ENCODE data around the gene MICAL3.
"Not testable (repeated sequence)": the region's sequence is repeated elsewhere in the genome, so short reads cannot be mapped to it uniquely, and the experiment has no call there.

Gene MICAL3

DNA sequence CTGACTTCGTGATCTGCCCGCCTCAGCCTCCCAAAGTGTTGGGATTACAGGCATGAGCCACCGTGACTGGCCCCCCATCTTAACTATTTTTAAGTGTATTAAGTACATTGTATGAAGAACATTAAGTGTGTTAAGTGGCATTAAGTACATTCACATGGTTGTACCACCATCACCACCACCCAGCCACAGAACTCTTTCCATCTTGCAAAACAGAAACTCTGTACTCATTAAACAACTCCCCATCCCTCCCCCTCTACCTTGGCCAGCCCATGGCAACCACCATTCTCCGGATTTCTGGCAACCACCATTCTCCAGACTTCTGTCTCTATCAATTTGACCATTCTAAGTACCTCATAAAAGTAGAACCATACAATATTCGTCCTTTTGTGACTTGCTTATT lies 35.6 kb upstream of the MICAL3 start:
- DNase-seq: no peak

DNA sequence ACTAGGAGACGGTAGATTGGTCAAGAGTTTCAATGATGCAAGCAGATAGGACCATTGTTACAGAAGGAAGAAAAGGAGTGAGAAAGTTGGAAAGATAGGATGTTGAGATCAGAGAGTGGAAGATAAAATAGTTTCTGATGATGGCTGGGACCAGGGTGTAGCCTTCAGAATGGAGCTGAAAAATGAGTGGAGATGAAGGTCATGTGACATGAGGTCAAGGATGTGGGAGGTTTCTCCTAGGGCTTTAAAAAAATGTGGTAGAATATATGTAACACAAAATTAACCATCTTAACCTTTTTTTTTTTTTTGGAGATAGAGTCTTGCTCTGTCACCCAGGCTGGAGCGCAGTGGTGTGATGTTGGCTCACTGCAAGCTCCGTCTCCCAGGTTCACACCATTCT lies 35.1 kb upstream of the MICAL3 start:
- DNase-seq: no peak

DNA sequence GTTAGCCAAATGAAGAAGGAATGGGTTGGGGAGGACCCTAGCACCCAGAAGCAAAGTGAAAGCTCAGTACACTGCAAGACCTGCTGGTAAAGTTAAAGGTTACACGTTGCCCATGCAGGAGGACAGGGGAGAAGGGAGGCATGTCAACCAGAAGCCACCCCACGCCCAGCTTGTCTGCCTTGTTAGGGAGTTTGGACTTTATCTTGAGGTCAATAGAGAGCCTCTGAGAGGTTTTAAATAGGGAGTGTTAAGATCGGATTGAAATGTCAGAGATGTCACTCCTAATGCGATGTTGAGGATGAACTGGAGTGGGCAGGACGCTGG lies 34.7 kb upstream of the MICAL3 start:
- no peak for DNase-seq

DNA sequence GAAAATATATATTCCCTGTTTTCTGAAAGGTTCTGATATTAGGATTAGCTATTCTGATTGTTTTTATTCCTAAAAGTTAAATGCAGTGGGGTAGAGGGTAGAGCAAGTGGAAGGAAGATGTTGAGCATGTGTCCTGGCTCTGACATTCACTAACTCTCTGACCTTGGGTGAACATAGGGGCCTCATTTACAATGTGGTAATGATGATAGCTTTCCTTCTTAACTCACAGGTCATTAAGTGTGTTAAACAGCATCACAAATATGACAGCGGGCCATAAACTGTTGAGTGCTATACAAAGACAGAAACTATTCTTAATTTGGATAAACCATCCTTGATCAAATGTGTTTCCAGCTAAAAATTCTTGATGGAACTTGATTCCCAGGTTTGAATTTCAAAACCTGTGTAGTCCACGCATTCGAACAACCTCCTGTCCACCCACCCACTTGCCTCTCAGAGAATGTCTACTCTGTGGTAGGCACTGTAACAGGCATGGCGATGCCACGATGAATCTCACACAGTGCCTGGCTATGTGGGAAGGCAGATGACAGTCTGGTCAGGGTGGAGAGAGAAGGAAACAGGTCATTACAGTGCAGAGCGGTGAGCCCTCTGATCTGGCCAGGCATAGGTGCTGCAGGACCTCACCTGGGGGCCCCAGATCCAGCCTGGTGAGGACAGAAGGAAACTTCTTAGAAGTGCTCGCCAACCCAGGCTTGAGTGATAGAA lies 34.2 kb upstream of the MICAL3 start:
- DNase-seq: no peak

DNA sequence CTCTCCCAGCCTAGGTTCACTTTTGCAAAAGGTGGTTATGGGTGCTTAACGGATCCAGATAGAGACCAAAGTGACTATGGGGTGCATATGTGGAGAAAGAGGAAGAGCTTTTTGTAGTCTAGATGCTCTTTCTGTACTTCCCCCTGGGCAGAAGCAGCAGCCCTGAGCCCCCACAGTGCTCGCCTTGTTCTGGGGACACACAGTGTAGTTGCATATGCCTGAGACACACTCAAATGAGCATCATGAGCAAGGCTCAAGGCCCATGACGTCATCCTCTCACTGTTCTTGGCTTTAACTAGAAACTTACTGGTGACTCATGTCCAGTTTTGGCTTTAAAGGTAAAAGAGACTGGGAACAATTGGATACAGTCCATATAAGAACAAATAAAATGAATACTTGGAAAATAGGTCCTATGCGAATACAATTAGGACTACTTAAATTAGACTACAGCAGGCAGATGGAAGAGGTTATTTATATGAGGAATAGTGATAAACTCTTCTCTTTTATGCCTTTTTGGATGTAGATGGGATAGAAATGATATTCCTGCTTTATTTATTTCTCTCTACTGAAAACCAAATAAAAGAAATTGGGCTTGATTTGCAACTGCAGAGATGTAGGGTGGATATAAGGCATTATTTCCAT lies 33.3 kb upstream of the MICAL3 start:
- DNase-seq: no peak

DNA sequence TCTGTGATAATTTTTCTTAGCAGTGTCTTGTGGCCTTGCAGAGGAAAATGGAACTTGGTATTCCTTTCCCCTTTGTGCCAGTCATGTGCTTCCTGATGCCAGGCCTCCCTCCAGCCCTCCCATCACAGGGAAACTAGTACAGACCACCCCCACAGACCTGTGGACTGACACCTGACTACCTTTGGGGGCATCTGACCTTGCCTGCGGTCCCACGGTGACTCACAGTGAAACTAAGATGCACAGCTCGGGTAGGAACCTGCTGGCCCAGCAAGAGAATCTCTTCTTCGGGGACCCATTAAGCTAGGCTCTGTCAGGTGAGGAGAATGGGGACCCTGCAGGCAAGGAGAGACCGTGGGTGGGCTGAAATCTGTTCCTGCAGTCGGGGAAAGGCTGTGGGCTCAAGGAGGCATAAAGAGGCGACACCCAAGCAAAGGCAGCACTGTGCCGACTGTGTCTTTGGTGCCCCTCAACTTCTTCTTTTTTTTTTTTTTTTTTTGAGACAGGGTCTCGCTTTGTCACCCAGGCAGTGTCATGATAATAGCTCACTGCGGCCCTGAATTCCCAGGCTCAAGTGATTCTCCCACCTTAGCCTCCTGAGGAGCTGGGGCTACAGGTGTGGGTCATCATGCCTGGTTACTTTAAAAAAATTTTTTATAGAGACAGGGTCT lies 32.6 kb upstream of the MICAL3 start:
- DNase-seq: peak in 1 of 5 experiments; percentile 24

DNA sequence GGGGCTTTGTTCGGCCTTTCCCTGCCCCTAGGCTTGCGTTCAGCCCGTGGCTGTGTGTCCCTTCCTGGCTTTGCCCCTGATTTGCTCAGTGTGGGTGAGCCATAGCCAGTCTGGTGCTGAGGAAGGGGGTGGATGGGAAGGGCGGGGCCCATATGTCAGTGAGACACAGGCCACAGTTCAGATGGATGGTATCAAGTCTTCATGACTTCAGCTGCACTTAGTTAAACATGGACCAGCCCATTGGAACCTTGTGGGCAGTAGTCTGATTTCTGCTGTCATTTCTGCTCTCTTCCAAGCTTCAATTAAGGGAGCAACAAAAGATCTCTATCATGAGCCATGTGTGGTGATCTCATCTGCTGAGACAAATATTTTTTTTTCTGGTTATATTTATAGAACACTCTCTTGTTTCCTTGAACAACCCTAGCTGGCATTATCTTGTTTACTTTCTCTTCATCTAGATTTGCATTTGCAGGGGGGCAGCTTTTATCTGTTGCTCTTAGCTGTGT lies 31.9 kb upstream of the MICAL3 start:
- peak in 1 of 5 experiments; percentile 10 for DNase-seq

DNA sequence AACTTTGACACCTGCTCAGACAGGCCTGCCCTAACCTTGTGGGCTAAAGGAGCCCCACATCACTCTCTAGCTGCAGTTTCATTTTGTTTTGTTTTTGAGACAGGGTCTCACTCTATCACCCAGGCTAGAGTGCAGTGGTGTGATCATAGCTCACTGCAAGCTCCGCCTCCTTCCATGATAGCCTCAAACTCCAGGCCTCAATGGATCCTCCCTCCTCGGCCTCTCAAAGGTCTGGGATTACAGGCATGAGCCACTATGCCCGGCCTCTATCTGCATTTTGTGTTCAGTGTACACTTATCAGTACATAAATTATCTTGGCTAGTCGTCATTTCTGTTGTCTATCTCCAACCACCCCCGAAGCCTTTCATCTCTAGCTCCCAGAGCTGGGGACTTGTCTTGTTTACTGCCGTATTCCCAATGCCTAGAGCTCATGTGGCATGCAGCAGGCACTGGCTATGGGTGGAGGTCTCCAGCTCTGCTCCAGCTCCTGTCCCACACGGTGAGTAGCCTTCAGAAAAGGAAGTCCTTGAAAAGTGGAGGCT lies 31.3 kb upstream of the MICAL3 start:
- DNase-seq: no peak

DNA sequence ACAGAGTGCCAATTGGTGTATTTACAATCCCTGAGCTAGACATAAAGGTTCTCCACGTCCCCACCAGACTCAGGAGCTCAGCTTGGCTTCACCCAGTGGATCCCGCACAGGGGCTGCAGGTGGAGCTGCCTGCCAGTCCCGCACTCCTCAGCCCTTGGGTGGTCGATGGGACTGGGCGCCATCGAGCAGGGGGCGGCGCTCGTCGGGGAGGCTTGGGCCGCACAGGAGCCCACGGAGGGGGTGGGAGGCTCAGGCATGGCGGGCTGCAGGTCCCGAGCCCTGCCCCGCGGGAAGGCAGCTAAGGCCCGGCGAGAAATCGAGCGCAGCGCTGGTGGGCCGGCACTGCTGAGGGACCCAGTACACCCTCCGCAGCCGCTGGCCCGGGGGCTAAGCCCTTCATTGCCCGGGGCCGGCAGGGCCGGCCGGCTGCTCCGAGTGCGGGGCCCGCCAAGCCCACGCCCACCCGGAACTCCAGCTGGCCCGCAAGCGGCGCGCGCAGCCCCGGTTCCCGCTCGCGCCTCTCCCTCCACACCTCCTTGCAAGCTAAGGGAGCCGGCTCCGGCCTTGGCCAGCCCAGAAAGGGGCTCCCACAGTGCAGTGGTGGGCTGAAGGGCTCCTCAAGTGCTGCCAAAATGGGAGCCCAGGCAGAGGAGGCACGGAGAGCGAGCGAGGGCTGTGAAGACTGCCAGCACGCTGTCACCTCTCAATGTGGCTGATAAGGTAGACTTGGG lies 29.0 kb upstream of the MICAL3 start:
- DNase-seq: not testable (repeated sequence)

DNA sequence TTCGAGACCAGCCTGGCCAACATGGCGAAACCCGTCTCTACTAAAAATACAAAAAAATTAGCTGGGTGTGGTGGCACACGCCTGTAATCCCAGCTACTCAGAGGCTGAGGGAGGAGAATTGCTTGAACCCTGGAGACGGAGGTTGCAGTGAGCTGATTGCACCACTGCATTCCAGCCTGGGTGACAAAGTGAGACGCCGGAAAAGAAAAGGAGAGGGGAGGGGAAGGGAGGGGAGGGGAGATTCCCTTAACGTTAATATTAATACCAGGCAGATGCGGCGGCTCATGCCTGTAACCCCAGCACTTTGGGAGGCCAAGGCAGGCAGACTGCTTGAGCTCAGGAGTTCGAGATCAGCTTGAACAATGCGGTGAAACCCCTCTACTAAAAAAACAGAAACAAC lies 26.8 kb upstream of the MICAL3 start:
- not testable (repeated sequence) for DNase-seq

DNA sequence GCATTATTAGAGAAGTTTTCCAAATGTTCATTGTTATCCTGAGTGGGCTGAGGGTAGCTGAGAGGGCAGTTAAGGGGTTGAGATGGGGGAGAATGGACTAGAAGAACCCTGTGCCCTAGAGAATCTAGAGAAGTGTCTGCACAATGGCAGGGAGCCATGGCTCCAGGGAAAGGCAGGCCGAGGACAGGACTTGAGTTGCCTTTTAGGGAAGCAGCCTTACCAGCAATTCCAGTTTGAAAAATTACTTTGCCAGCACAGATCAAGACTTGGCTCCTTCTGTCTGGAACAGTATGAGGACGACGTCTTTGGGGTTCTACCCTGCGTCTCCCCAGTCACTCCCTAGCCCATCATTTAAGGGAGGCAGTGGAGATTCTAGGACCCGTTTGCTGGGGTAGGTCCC lies 25.7 kb upstream of the MICAL3 start:
- DNase-seq: no peak

DNA sequence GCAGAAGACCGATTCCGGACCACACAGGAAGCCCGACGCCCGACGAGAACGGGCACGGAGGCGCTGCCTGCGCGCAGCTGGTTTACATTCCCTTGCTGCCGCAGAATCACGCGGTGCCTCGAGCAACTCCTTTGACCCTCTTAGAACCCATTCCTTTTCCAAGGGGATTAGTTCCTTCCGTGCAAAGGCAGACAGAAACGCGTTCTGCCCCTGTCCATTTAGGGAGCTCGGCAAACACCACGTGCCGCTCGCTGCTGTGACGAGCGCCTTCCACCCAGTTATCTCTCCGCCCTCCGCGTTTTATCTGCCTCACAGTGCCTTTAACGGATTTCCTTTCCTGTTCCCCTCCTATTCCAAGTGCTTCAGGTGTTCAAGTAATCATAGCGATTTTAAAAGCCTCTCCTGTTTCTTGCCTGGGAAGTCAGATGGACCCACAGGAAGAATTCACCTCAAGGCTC lies 24.1 kb upstream of the MICAL3 start:
- no peak for DNase-seq

DNA sequence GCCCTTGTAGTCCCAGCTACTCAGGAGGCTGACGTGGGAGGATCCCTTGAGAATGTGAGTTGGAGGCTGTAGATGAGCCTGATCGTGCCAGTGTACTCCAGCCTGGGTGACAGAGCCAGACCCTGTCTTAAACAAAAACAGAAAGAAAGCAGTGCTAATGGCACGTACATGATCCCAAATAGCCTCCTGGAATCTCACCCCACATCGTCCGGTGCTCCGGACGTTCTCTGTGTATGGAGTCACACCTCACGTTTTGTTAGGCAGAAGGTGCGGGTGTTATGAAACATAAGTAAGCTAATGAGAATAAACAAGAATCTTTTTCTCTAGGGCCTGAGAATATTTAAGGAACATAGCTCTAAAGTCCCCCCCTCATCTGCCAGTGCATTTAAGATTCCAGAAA lies 23.7 kb upstream of the MICAL3 start:
- no peak for DNase-seq

DNA sequence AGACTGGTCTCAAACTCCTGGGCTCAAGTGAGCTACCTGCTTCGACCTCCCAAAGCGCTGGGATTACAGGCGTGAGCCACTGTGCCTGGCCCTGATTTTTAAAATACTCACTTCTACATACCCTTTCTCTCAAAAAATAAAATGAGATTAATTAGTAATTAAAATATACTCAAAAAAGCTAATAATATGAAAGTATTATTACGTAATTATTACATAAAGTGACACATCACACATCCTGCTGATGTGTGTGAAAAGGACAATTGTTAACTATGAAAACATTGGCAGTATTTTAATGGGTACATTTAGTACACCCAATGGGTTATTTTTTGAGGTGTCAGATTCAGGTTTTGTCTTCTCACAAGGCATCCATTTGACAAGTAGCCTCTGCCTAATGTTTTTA lies 21.4 kb upstream of the MICAL3 start:
- no peak for DNase-seq

DNA sequence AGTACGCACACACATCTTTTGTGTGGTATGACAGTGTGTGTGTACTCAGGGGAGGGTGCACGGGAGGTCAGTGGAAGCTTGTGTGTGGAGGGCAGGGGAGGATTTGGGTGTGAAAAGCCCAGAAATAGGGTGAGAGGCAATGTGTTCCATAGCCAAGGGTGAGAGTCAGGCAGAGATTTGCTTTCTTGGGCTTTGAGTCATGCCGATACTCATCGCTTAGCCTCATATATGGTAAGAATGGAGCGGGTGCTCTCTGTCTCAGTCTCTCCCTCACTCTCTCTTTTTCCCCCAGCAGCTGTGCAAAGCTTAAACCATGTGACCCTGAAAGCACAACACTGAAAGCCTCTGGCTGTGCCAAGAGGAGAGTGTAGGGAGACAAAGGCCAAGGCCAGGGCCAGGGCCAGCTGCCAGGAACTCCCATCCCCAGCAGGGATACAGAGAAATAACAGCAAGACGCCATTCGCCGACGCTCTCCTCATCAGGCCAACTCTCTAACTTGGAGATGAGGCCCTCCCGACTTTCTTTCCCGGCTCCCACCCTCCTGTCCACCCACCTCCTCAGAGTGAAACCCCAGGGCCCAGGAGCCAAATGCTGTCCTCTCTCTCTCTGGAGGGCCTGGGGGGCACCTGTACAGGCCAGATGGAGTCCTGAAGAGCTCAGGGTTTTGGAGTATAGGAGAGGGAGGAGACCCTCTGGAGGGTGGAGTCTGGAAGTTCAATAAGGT lies 20.3 kb upstream of the MICAL3 start:
- no peak for DNase-seq

DNA sequence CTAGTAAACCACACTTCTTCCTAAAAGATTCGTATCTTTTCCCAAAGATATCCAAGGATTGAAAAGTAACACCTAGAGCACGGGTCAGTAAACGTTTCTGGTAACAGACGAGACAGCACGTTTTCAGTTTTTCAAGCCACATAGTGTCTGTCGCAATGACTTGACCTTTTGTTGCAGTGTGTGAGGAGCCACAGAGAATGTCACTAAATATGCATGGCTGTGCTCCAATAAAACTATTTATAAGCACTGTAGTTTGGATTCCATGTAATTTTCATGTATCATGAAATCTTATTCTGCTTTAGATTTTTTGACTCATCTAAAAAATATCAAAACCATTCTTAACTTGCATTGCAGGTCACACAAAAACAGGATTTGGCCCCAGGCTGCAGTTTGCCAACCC lies 18.3 kb upstream of the MICAL3 start:
- DNase-seq: no peak

DNA sequence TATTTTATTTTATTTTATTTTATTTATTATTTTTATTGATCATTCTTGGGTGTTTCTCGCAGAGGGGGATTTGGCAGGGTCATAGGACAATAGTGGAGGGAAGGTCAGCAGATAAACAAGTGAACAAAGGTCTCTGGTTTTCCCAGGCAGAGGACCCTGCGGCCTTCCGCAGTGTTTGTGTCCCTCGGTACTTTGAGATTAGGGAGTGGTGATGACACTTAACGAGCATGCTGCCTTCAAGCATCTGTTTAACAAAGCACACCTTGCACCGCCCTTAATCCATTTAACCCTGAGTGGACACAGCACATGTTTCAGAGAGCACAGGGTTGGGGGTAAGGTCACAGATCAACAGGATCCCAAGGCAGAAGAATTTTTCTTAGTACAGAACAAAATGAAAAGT lies 16.5 kb upstream of the MICAL3 start:
- DNase-seq: not testable (repeated sequence)

DNA sequence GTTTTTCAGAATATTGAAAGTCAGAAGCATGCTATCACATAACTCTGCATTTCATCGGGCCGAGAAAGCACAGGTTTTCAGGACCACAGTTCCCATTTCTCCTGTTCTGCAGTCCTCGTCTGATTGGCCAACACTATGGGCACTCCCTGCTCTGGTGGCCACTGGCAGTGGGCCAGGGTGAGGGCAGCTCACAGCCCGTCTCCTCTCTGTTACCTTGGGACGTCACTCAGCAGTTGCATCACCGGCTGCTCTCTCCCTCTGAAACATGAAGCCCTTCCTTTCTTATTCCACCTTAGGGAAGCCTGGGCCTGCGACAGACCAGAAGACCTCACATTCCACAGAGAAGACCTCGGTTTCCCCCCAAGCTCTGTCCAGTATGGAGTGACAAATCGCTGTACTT lies 11.4 kb upstream of the MICAL3 start:
- no peak for DNase-seq

DNA sequence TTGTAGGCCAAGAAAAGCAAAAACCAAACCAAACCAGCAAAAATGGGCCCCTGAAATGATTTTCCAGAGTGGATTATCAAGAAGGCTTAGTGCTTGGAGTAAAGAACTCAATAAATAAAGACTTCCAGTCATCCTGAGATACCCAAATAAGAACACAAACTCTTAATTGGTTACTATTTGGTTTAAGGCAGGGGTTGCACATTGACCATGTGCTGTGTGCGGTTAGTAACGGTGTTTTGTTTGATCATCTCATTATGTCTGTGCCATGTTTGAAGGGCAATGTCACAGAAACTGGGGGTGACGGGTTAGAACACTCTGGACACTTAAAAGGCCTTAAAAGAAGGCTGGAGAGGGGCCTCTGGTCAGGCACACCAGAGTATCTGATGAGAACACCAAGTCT lies 9.7 kb upstream of the MICAL3 start:
- no peak for DNase-seq

DNA sequence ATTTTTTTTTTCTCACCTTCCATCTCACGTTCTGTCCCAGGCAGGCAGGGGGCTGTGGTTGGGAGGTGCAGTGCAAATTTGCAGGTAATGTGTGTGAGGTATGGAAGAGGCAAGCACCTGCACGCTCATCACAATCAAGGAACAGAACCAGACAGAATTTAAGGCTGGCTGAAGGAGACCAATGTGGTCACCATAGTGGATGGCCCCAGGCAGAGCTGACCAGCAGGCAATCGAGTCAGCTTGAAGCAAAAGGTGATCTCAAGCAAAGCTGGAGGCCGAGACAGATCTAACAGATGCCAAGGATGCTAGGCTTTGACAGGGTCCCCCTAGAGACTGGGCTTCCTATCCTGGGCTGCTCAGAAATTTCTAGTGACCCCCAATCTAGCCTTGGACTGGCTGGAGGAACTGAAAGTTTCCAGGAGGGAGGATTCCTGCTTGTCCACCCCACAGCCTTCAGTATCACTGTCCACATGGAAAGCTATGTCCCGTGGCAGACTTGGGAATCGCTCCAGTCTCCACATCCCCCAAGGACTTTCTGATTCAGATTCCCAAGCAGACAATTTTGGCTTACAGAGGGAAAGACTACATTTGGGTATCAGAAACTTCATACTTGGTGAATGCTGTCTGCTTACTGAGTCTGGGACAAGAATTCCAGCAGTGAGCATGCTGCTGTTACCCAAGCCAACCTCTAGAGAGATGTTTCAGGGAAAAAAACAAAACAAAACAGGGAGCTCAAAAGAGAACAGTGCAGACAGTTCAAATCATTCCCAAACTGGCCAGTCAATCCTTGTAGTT lies 9.0 kb upstream of the MICAL3 start:
- no peak for DNase-seq

DNA sequence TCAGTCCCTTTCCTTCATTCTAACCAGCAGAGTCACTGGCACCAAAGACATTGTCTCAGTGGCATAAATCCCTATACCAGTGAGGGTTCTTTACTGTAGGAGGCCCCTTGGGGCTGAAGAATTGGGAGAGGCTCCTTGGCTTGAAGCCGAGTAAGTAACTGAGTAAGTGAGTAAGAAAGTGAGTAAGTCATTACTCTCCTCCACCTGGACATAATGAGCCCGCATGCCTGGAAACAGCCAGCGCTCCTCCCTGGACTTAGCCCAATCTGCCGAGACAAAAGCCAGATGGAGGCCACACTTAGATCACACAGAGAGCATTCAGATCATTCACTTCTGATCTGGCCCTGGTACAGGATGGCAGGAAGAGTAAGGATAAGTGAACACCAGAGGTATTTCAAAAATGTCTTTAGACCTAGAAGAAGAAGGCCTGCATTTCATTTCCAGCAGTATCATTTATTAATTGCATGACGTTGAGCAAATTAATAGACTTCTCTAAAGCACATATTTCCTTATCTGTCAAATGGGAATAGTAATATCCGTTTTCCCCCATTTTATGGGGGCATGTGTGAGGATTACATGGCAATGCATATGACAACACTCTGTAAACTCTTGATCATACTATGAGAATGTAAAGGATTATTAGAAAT lies 8.2 kb upstream of the MICAL3 start:
- no peak for DNase-seq
